Tongue (tissue), 2 donors: ENCODE data around the gene RYR3. TPM values are rescaled to one million over a fixed set of nuclear protein-coding genes. Genes with fewer than 3 reads are reported as not detected.

Source experiments
- DNase-seq: peaks from one replicate; pipeline ENCODE4 v3.0.0-alpha.2; 2015
- total RNA-seq: library from RNA; depleted of rRNA; stranded (reverse); fragments of >200 nt; gene quantifications from one replicate; pipeline ENCODE4 v1.2.3, GENCODE V29; 2014

The RYR3 gene
- total RNA-seq, 1 donor from 2014 or later: 98.0 TPM

- no peak for DNase-seq
Measured at GRCh38 chr15:33451385-33451784, 140.6 kb downstream of the RYR3 start.

- no peak for DNase-seq
Measured at GRCh38 chr15:33453761-33454160, 143.0 kb downstream of the RYR3 start.

GRCh38 chr15:33454346-33454745 is 143.6 kb downstream of the RYR3 start:
- DNase-seq: no peak

- DNase-seq: no peak
Measured at GRCh38 chr15:33454996-33455395, 144.2 kb downstream of the RYR3 start.

GRCh38 chr15:33458421-33458820 is 147.7 kb downstream of the RYR3 start:
- DNase-seq: no peak

- DNase-seq: peak; percentile 61
Measured at GRCh38 chr15:33460166-33460805, 149.5 kb downstream of the RYR3 start.

GRCh38 chr15:33461671-33462070 is 150.9 kb downstream of the RYR3 start:
- DNase-seq: no peak

GRCh38 chr15:33467146-33467815 is 156.5 kb downstream of the RYR3 start:
- no peak for DNase-seq

- DNase-seq: no peak
Measured at GRCh38 chr15:33467816-33468163, 157.0 kb downstream of the RYR3 start.

- no peak for DNase-seq
Measured at GRCh38 chr15:33468740-33469139, 158.0 kb downstream of the RYR3 start.

- DNase-seq: no peak
Measured at GRCh38 chr15:33473005-33473404, 162.2 kb downstream of the RYR3 start.

- DNase-seq: no peak
Measured at GRCh38 chr15:33473714-33474113, 162.9 kb downstream of the RYR3 start.

- DNase-seq: no peak
Measured at GRCh38 chr15:33476076-33476475, 165.3 kb downstream of the RYR3 start.

- DNase-seq: no peak
Measured at GRCh38 chr15:33476908-33477307, 166.1 kb downstream of the RYR3 start.

- DNase-seq: no peak
Measured at GRCh38 chr15:33489335-33489734, 178.6 kb downstream of the RYR3 start.

- DNase-seq: no peak
Measured at GRCh38 chr15:33490703-33491102, 179.9 kb downstream of the RYR3 start.

- peak; percentile 29 for DNase-seq
Measured at GRCh38 chr15:33492434-33493052, 181.8 kb downstream of the RYR3 start.

GRCh38 chr15:33494306-33494705 is 183.5 kb downstream of the RYR3 start:
- DNase-seq: no peak

- no peak for DNase-seq
Measured at GRCh38 chr15:33500432-33501195, 189.8 kb downstream of the RYR3 start.

GRCh38 chr15:33503681-33504080 is 192.9 kb downstream of the RYR3 start:
- no peak for DNase-seq

GRCh38 chr15:33506781-33507296 is 196.1 kb downstream of the RYR3 start:
- DNase-seq: no peak

- no peak for DNase-seq
Measured at GRCh38 chr15:33508703-33509102, 197.9 kb downstream of the RYR3 start.

GRCh38 chr15:33515121-33515520 is 204.4 kb downstream of the RYR3 start:
- no peak for DNase-seq
